ENCODE data around the gene SCAF11. TPM values are rescaled to one million over a fixed set of nuclear protein-coding genes. Genes with fewer than 3 reads are reported as not detected.

SCAF11 gene
- total RNA-seq, 1 experiment from 2014 or later, result 75.7 TPM

GRCh38 chr12:45977620-45978019 is 12.8 kb downstream of the SCAF11 start:
- no peak overlapping the region for H3K4me2 ChIP-seq (ENCODE audit: low read length)
- no peak for TF ChIP-seq CTCF (conservative IDR thresholded peaks at IDR 0.05; ENCODE audit: low read depth, low read length)
- no peak for TF ChIP-seq EZH2phosphoT487 (IDR thresholded peaks at IDR 0.05; ENCODE audit: borderline replicate concordance, low read length)
- TF ChIP-seq EZH2 (IDR thresholded peaks at IDR 0.05; ENCODE audit: low read length, unreplicated experiment), result no peak
- no peak overlapping the region for H3K4me3 ChIP-seq (ENCODE audit: low read length)
- no peaks in the 10 kb centered on the region for H3F3A ChIP-seq (ENCODE audit: low read length, unreplicated experiment)
- no peaks in the 10 kb centered on the region for H3K9me3 ChIP-seq (ENCODE audit: low read length)
- ChIA-PET CTCF (no interaction called here), POLR2A (ENCODE audit: unreplicated experiment) (no interaction called here)
- peaks cover 98% of the 10 kb centered on the region for H3K79me2 ChIP-seq (ENCODE audit: low read length)
- H4K20me1 ChIP-seq (ENCODE audit: low read length), result peaks cover 72% of the 10 kb centered on the region
- BruUV-seq (replicated peaks), result no TSS peak
- no peaks in the 10 kb centered on the region for H3K9me2 ChIP-seq (replicated peaks; ENCODE audit: low read length)
- H3K4me1 ChIP-seq (ENCODE audit: insufficient read depth, low read length), result peaks cover 6% of the 10 kb centered on the region; the same call in 1 of the 2 replicates
- H3K36me3 ChIP-seq (ENCODE audit: low read depth, low read length), result peaks cover 19% of the 10 kb centered on the region; the same call in 1 of the 2 replicates
- H3K27ac ChIP-seq (ENCODE audit: low read length), result no peak overlapping the region
- intact Hi-C loops (cut with micrococcal nuclease), result no loop called here
- no peak for ATAC-seq
- H3K9ac ChIP-seq (ENCODE audit: low read length), result no peak overlapping the region
- no peak for DNase-seq
- no peak overlapping the region for H2AFZ ChIP-seq (ENCODE audit: low read length)
- H3K27me3 ChIP-seq (ENCODE audit: low read length), result no peaks in the 10 kb centered on the region

- BruUV-seq (replicated peaks), result no TSS peak
- Histone ChIP-seq H3K36me3 (ENCODE audit: low read depth, low read length) (peaks cover 30% of the 10 kb centered on the region), H3K9me3 (ENCODE audit: low read length) (no peaks in the 10 kb centered on the region), H3F3A (ENCODE audit: low read length, unreplicated experiment) (no peaks in the 10 kb centered on the region), H3K27ac (ENCODE audit: low read length) (no peak overlapping the region), H3K79me2 (ENCODE audit: low read length) (peaks cover 98% of the 10 kb centered on the region), H3K4me1 (ENCODE audit: insufficient read depth, low read length) (no peaks in the 10 kb centered on the region; the same call in 1 of the 2 replicates), H3K9me2 (replicated peaks; ENCODE audit: low read length) (no peaks in the 10 kb centered on the region), H3K4me2 (ENCODE audit: low read length) (no peak overlapping the region), H3K9ac (ENCODE audit: low read length) (no peak overlapping the region), H2AFZ (ENCODE audit: low read length) (no peak overlapping the region), H3K4me3 (ENCODE audit: low read length) (no peak overlapping the region), H3K27me3 (ENCODE audit: low read length) (no peaks in the 10 kb centered on the region), H4K20me1 (ENCODE audit: low read length) (peaks cover 68% of the 10 kb centered on the region)
- ATAC-seq, result no peak
- TF ChIP-seq CTCF (conservative IDR thresholded peaks at IDR 0.05; ENCODE audit: low read depth, low read length) (no peak), EZH2 (IDR thresholded peaks at IDR 0.05; ENCODE audit: low read length, unreplicated experiment) (no peak), EZH2phosphoT487 (IDR thresholded peaks at IDR 0.05; ENCODE audit: borderline replicate concordance, low read length) (no peak)
- DNase-seq, result no peak
- ChIA-PET POLR2A (ENCODE audit: unreplicated experiment) (no interaction called here), CTCF (no interaction called here)
- intact Hi-C loops (cut with micrococcal nuclease), result no loop called here
These were observed 14.9 kb downstream of the SCAF11 start for GRCh38 chr12:45975506-45975905.

- CTCF ChIA-PET, result no interaction called here
- Histone ChIP-seq H3K27me3 (ENCODE audit: low read length) (no peaks in the 10 kb centered on the region), H3F3A (ENCODE audit: low read length, unreplicated experiment) (no peaks in the 10 kb centered on the region), H3K4me2 (ENCODE audit: low read length) (no peak overlapping the region), H3K9me3 (ENCODE audit: low read length) (no peaks in the 10 kb centered on the region), H3K4me3 (ENCODE audit: low read length) (no peak overlapping the region), H2AFZ (ENCODE audit: low read length) (no peak overlapping the region), H3K9me2 (replicated peaks; ENCODE audit: low read length) (no peaks in the 10 kb centered on the region), H3K9ac (ENCODE audit: low read length) (no peak overlapping the region), H3K4me1 (ENCODE audit: insufficient read depth, low read length) (no peaks in the 10 kb centered on the region; the same call in 1 of the 2 replicates), H3K27ac (ENCODE audit: low read length) (no peak overlapping the region), H4K20me1 (ENCODE audit: low read length) (peaks cover 61% of the 10 kb centered on the region), H3K36me3 (ENCODE audit: low read depth, low read length) (peaks cover 34% of the 10 kb centered on the region), H3K79me2 (ENCODE audit: low read length) (peaks cover 97% of the 10 kb centered on the region)
- no TSS peak for BruUV-seq (replicated peaks)
- TF ChIP-seq CTCF (conservative IDR thresholded peaks at IDR 0.05; ENCODE audit: low read depth, low read length), result no peak
- no peak for TF ChIP-seq EZH2phosphoT487 (IDR thresholded peaks at IDR 0.05; ENCODE audit: borderline replicate concordance, low read length)
- no peak for TF ChIP-seq EZH2 (IDR thresholded peaks at IDR 0.05; ENCODE audit: low read length, unreplicated experiment)
- intact Hi-C loops (cut with micrococcal nuclease), result no loop called here
- no peak for ATAC-seq
- POLR2A ChIA-PET (ENCODE audit: unreplicated experiment), result no interaction called here
- no peak for DNase-seq
These were observed 15.5 kb downstream of the SCAF11 start for GRCh38 chr12:45974883-45975282.
